Coronary artery (tissue), 2 donors: ENCODE results near the gene KCNH1.

Experiments used
- DNase-seq: peaks from one replicate; pipeline ENCODE4 v3.0.0-alpha.2; 2017; ENCODE audit warnings: low spot score
- H3K27ac ChIP-seq, 2 donors: fragments of 200-600 bp; sonication (generic); one replicate each; pipeline ENCODE4 v1.5.1; 2016 to 2019
- H3K4me3 ChIP-seq: fragments of 200-600 bp; sonication (generic); 2 replicates; pipeline ENCODE4 v1.5.1; 2016; ENCODE audit warnings: mild to moderate bottlenecking, moderate library complexity
- CTCF ChIP-seq: fragments of 200-600 bp; sonication (generic); IDR thresholded peaks from one replicate; pipeline ENCODE4 v1.5.1; 2019; ENCODE audit warnings: antibody characterized with exemption

KCNH1 gene

DNA sequence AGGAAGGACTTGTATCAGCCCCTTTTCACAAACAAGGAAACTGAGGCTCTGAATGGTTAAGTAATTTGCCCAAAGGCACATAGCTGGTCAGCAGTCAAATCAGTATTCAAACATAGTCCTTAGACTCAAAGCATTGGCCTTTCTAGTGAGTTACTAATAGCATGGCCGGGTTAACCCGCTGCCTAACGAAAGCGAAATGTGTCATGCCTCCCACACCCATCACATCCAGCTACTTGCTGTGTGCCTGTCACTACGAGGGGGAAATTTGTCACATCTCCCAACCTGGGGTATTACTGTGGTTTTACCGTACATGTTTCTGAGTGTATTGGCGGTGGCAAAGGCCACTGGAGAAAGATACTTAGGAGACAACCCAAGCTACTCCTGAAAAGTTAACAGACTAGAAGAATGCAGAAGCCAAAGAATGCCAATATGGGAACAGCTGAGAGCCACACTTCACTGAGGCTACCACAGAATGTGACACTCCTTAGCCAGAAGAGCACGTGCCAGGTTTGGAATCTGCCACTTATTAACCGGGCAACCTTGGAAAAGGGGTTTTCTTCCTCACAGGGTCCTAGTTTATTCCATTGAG lies 363.5 kb downstream of the KCNH1 start:
- H3K27ac ChIP-seq, result no peak overlapping the region
- no peak for TF ChIP-seq CTCF
- DNase-seq, result no peak
- H3K4me3 ChIP-seq, result no peak overlapping the region

DNA sequence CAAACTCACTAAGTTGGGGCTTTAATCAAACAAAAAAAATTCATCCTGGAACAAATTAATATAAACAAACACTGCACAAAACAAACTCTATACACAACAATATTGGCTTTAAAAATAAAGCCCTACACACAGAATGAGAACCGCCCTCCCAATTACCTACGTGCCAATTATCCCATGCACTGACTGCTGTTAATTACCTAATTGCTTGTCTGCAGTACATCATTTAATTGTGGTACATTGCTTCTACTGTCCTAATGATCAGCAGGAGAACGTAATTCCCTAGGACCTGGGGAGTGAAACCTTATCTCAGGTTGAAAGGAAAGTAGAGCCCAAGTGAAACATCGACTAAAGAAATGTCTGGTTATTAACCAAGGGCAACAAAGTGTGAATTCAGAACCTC lies 364.5 kb downstream of the KCNH1 start:
- Histone ChIP-seq H3K4me3 (no peak overlapping the region), H3K27ac (no peak overlapping the region)
- DNase-seq, result no peak
- no peak for TF ChIP-seq CTCF

- H3K4me3 ChIP-seq, result no peak overlapping the region
- DNase-seq, result no peak
- no peak overlapping the region for H3K27ac ChIP-seq
- no peak for TF ChIP-seq CTCF
These were observed 369.4 kb downstream of the KCNH1 start for GRCh38 chr1:210764536-210764935.

- no peak for TF ChIP-seq CTCF
- H3K4me3 ChIP-seq, result no peak overlapping the region
- no peak for DNase-seq
- no peak overlapping the region for H3K27ac ChIP-seq
These were observed 375.2 kb downstream of the KCNH1 start for GRCh38 chr1:210758761-210759160.

DNA sequence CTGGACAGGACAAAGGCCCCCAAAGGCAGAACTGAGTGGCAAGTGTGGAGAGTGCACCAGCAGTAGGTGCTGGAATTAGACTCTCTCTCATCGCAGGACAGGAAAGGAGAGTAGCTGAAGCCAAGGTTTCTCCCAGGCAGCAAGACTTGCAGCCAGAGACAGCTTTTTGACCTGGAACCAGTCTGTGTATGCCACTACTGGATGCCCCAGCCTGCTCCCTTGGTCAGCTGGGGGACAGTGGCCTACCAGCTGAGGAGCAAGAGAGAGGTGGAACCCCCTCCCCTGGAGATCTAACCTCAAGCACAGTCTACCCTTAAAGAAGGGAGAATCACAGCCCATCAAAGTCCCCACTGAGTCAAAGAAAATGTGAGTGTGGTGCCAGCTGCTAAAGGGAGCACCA lies 375.7 kb downstream of the KCNH1 start:
- TF ChIP-seq CTCF, result no peak
- Histone ChIP-seq H3K27ac (no peak overlapping the region), H3K4me3 (no peak overlapping the region)
- no peak for DNase-seq

DNA sequence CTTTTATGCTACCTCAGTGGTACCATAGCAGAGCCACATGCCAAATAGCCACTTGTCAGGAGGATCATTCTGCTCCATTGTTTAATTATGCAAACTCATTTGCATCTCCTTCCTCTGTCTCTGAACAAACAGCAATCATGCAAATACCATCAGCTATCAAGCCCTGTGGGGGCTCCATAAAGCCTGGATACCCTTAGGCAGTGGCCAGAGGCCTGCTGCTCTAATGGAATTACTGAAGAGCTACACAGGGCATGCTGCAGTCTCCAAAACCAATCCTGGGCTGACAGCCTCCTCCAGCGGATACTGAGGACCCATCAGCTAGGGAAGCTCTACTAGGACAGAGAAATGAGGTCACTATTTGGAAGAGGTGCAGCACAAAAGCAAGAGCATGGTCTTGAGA lies 376.3 kb downstream of the KCNH1 start:
- Histone ChIP-seq H3K27ac (no peak overlapping the region), H3K4me3 (no peak overlapping the region)
- no peak for DNase-seq
- no peak for TF ChIP-seq CTCF

DNA sequence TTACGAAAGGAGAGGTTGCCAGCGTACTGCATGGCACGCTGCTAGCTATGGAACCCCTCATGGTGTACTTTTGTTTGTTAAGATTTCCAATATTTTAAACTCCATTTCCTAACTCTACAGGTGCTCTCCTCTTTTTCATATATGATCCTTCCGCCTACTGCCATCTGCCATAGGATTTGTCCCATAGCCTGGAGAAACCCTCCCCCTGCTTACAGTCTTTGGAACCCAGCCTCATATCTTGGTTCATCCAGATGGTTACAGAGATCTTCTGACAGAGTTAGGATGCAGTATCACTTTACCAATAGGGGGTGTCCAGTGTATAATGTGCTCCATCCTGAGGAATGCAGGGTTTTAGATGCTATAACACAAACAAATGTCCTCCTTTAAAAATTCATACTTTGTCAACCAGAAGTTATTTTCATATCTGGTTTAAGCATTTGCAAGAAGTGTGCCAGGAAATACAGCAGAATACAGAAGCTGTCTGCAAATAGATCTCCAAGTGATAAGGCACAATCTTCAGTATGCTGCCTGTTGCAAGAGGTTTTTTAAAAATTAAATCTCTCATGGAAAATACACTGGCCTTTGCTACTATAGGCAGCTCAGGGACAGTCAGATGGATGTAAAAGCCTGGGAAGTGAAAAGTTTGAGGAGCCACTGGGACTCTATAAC lies 377.8 kb downstream of the KCNH1 start:
- no peak for DNase-seq
- Histone ChIP-seq H3K27ac (no peak overlapping the region), H3K4me3 (no peak overlapping the region)
- no peak for TF ChIP-seq CTCF
